Kidney epithelial cell (primary cell): ENCODE data around the gene OTOA. TPM values are rescaled to one million over a fixed set of nuclear protein-coding genes. Genes with fewer than 3 reads are reported as not detected.

Experiments
- DNase-seq: peaks from one replicate; pipeline ENCODE4 v3.0.0-alpha.2; 2010; ENCODE audit warnings: low read depth
- H3K27me3 ChIP-seq: 2 replicates; pipeline ENCODE4 v1.6.0; 2011; ENCODE audit warnings: low read length; ENCODE audit not compliant: control insufficient read depth, insufficient read depth
- H3K36me3 ChIP-seq: 2 replicates; pipeline ENCODE4 v1.5.1; 2011; ENCODE audit warnings: low read length; ENCODE audit not compliant: control insufficient read depth, insufficient read depth
- H3K4me3 ChIP-seq: 2 replicates; pipeline ENCODE4 v1.5.1; 2011; ENCODE audit warnings: low read depth, mild to moderate bottlenecking, control low read depth, low read length
- CTCF ChIP-seq: IDR thresholded peaks from 2 replicates; pipeline ENCODE4 v1.5.1; 2011; ENCODE audit warnings: mild to moderate bottlenecking, moderate library complexity, low read length, control low read depth, inconsistent platforms; ENCODE audit not compliant: insufficient read depth, poor library complexity, severe bottlenecking
- total RNA-seq: library from RNA; depleted of rRNA; stranded (reverse); fragments of >200 nt; gene quantifications from 2 replicates; pipeline ENCODE4 v1.2.3, GENCODE V29; 2015

Gene OTOA
- total RNA-seq, 1 donor from 2014 or later = 0.17 TPM

GRCh38 chr16:21698169-21699032 is 34.6 kb downstream of the OTOA start:
- no peaks in the 10 kb centered on the region for H3K36me3 ChIP-seq
- TF ChIP-seq CTCF = no peak
- H3K27me3 ChIP-seq = no peaks in the 10 kb centered on the region
- no peak for DNase-seq
- H3K4me3 ChIP-seq = no peak overlapping the region

- Histone ChIP-seq H3K4me3 (no peak overlapping the region), H3K27me3 (no peaks in the 10 kb centered on the region), H3K36me3 (no peaks in the 10 kb centered on the region)
- DNase-seq = no peak
- TF ChIP-seq CTCF = no peak
Observed at GRCh38 chr16:21701271-21701670, 37.5 kb downstream of the OTOA start.

GRCh38 chr16:21702276-21702675 is 38.5 kb downstream of the OTOA start:
- Histone ChIP-seq H3K27me3 (no peaks in the 10 kb centered on the region), H3K4me3 (no peak overlapping the region), H3K36me3 (no peaks in the 10 kb centered on the region)
- no peak for TF ChIP-seq CTCF
- no peak for DNase-seq

GRCh38 chr16:21703156-21703555 is 39.4 kb downstream of the OTOA start:
- Histone ChIP-seq H3K4me3 (no peak overlapping the region), H3K36me3 (no peaks in the 10 kb centered on the region), H3K27me3 (no peaks in the 10 kb centered on the region)
- TF ChIP-seq CTCF = no peak
- no peak for DNase-seq

- no peak for TF ChIP-seq CTCF
- DNase-seq = no peak
- no peak overlapping the region for H3K4me3 ChIP-seq
- H3K27me3 ChIP-seq = no peaks in the 10 kb centered on the region
- no peaks in the 10 kb centered on the region for H3K36me3 ChIP-seq
Observed at GRCh38 chr16:21703589-21704174, 39.9 kb downstream of the OTOA start.
